H1 (cell line): ENCODE results near the gene SLC23A3. TPM values are rescaled to one million over a fixed set of nuclear protein-coding genes. Genes with fewer than 3 reads are reported as not detected.

Experiments
- CTCF ChIA-PET: fragments of 300-600 bp; sonication (Branson Sonifier 250); formaldehyde crosslinking; loops from one replicate; lab custom pipeline; 2021; ENCODE audit not compliant: partially characterized antibody; lab: Charles Lee
- POLR2A ChIA-PET: fragments of 300-600 bp; sonication (Branson Sonifier 250); formaldehyde crosslinking; loops from one replicate; lab custom pipeline; 2021; ENCODE audit warnings: inconsistent platforms; ENCODE audit not compliant: partially characterized antibody; lab: Charles Lee
- DNase-seq, 2 experiments: peaks; one replicate each; pipeline versions ENCODE4 v3.0.0 to v3.0.0-alpha.2; 2010 to 2022; ENCODE audit warnings: low spot score in 2 of 2, low read depth in 1 of 2, mixed read lengths in 1 of 2
- FAIRE-seq: peaks from 2 replicates; lab custom pipeline; 2011; peaks lifted over from hg19 to GRCh38; lab: Jason Lieb, UNC
- H2AFZ ChIP-seq: 2 replicates; pipeline ENCODE4 v1.8.1; 2012; ENCODE audit warnings: low read length, inconsistent platforms
- H2AK5ac ChIP-seq: 2 replicates; pipeline ENCODE4 v1.6.1; 2013; ENCODE audit warnings: low read depth, low read length
- H2BK120ac ChIP-seq: replicated peaks from 2 replicates; pipeline ENCODE3; 2013; ENCODE audit warnings: low read depth, low read length, inconsistent platforms
- H2BK12ac ChIP-seq: 2 replicates; pipeline ENCODE4 v1.6.1; 2013; ENCODE audit warnings: low read depth, low read length
- H2BK15ac ChIP-seq: 2 replicates; pipeline ENCODE4 v1.6.1; 2013; ENCODE audit warnings: low read length
- H2BK20ac ChIP-seq: 2 replicates; pipeline ENCODE4 v1.6.1; 2013; ENCODE audit warnings: low read length
- H2BK5ac ChIP-seq: 2 replicates; pipeline ENCODE4 v1.6.1; 2013; ENCODE audit warnings: low read depth, low read length
- H3K14ac ChIP-seq: 2 replicates; pipeline ENCODE4 v1.6.1; 2013; ENCODE audit warnings: inconsistent platforms; ENCODE audit not compliant: insufficient read length
- H3K18ac ChIP-seq: 2 replicates; pipeline ENCODE4 v1.6.1; 2013; ENCODE audit warnings: low read length; ENCODE audit errors: extremely low read depth
- H3K23ac ChIP-seq: 2 replicates; pipeline ENCODE4 v1.6.1; 2013; ENCODE audit warnings: inconsistent platforms; ENCODE audit not compliant: insufficient read length
- H3K23me2 ChIP-seq: 2 replicates; pipeline ENCODE4 v1.6.1; 2013; ENCODE audit warnings: low read depth, low read length
- H3K27ac ChIP-seq: 2 replicates; pipeline ENCODE4 v1.6.1; 2011; ENCODE audit warnings: low read depth, low read length, inconsistent platforms
- H3K27me3 ChIP-seq, 4 experiments: replicated peaks in 1 of 4; 1 replicate in 1 of 4; 2 replicates in 3 of 4; pipeline versions ENCODE4 v1.6.1 to v1.8.1; 2011 to 2013; ENCODE audit warnings: low read length in 3 of 4, mild to moderate bottlenecking in 3 of 4, inconsistent platforms in 2 of 4, mixed read lengths in 2 of 4, moderate library complexity in 1 of 4; ENCODE audit not compliant: control insufficient read depth in 3 of 4, insufficient read depth in 3 of 4; ENCODE audit errors: extremely low read depth in 1 of 4
- H3K36me3 ChIP-seq, 4 experiments: 2 replicates each; pipeline versions ENCODE4 v1.6.1 to v1.8.1; 2011 to 2013; ENCODE audit warnings: mild to moderate bottlenecking in 4 of 4, low read length in 3 of 4, moderate library complexity in 2 of 4, control low read depth in 1 of 4, inconsistent platforms in 1 of 4; ENCODE audit not compliant: insufficient read depth in 4 of 4, control insufficient read depth in 2 of 4
- H3K4ac ChIP-seq: replicated peaks from 2 replicates; pipeline ENCODE3; 2013; ENCODE audit warnings: low read length, low read depth, mixed read lengths, inconsistent platforms; ENCODE audit not compliant: insufficient read length
- H3K4me1 ChIP-seq, 4 experiments: replicated peaks in 1 of 4; 1 replicate in 1 of 4; 2 replicates in 3 of 4; pipeline versions ENCODE4 v1.6.1 to v1.8.1; 2011 to 2013; ENCODE audit warnings: low read length in 3 of 4, inconsistent platforms in 2 of 4, mixed read lengths in 1 of 4; ENCODE audit not compliant: insufficient read depth in 4 of 4, control insufficient read depth in 3 of 4
- H3K4me2 ChIP-seq, 2 experiments: 2 replicates each; pipeline versions ENCODE4 v1.6.1 to v1.8.1; 2011 to 2013; ENCODE audit warnings: low read depth in 2 of 2, low read length in 2 of 2, control low read depth in 1 of 2, inconsistent platforms in 1 of 2, mild to moderate bottlenecking in 1 of 2; ENCODE audit not compliant: insufficient read depth in 1 of 2
- H3K4me3 ChIP-seq, 4 experiments: fragments of 200-600, 300-600 bp in 1 of 4; sonication (generic), shearing (Covaris generic), sonication (Bioruptor Twin) in 1 of 4; 2 replicates each; pipeline versions ENCODE4 v1.5.1 to v1.8.1; 2011 to 2016; ENCODE audit warnings: low read length in 4 of 4, low read depth in 3 of 4, control low read depth in 2 of 4, inconsistent platforms in 2 of 4, mild to moderate bottlenecking in 2 of 4, mixed read lengths in 1 of 4, moderate library complexity in 1 of 4; ENCODE audit not compliant: insufficient read depth in 2 of 4; ENCODE audit errors: extremely low read depth in 1 of 4
- H3K56ac ChIP-seq: replicated peaks from 2 replicates; pipeline ENCODE3; 2013; ENCODE audit warnings: low read depth, mild to moderate bottlenecking, mixed read lengths, low read length, inconsistent platforms; ENCODE audit not compliant: insufficient read length
- H3K79me1 ChIP-seq: 2 replicates; pipeline ENCODE4 v1.6.1; 2013; ENCODE audit warnings: low read depth, low read length, control low read depth
- H3K79me2 ChIP-seq, 2 experiments: 2 replicates each; pipeline versions ENCODE4 v1.6.1 to v1.8.1; 2012 to 2013; ENCODE audit warnings: low read length in 2 of 2, mild to moderate bottlenecking in 2 of 2, inconsistent platforms in 1 of 2; ENCODE audit not compliant: insufficient read depth in 2 of 2, control insufficient read depth in 1 of 2
- H3K9ac ChIP-seq, 4 experiments: replicated peaks in 1 of 4; 1 replicate in 1 of 4; 2 replicates in 3 of 4; pipeline versions ENCODE4 v1.6.1 to v1.8.1; 2011 to 2013; ENCODE audit warnings: low read depth in 3 of 4, low read length in 3 of 4, control low read depth in 2 of 4, mild to moderate bottlenecking in 2 of 4, moderate library complexity in 2 of 4, inconsistent platforms in 1 of 4; ENCODE audit errors: extremely low read depth in 1 of 4
- H3K9me3 ChIP-seq, 2 experiments: 2 replicates each; pipeline versions ENCODE4 v1.6.1 to v1.8.1; 2012 to 2013; ENCODE audit warnings: mild to moderate bottlenecking in 2 of 2, moderate library complexity in 2 of 2, control low read depth in 1 of 2, inconsistent platforms in 1 of 2, low read depth in 1 of 2, low read length in 1 of 2, mixed read lengths in 1 of 2; ENCODE audit not compliant: insufficient read depth in 2 of 2
- H4K20me1 ChIP-seq, 2 experiments: replicated peaks in 1 of 2; 2 replicates each; pipeline versions ENCODE3 to v1.8.1; 2011 to 2013; ENCODE audit warnings: inconsistent platforms in 2 of 2, low read length in 2 of 2, mild to moderate bottlenecking in 1 of 2; ENCODE audit not compliant: insufficient read depth in 2 of 2, control insufficient read depth in 1 of 2
- H4K5ac ChIP-seq: 2 replicates; pipeline ENCODE4 v1.6.1; 2013; ENCODE audit warnings: low read length, low read depth, mixed read lengths, inconsistent platforms; ENCODE audit not compliant: insufficient read length
- H4K8ac ChIP-seq: 2 replicates; pipeline ENCODE4 v1.8.0; 2013; ENCODE audit warnings: mild to moderate bottlenecking, moderate library complexity, low read length, inconsistent platforms; ENCODE audit not compliant: insufficient read depth; ENCODE audit errors: extremely low read depth
- H4K91ac ChIP-seq: replicated peaks from 2 replicates; pipeline ENCODE3; 2013; ENCODE audit warnings: low read length, mixed read lengths, inconsistent platforms; ENCODE audit not compliant: insufficient read length
- CEBPB ChIP-seq: IDR thresholded peaks from 2 replicates; pipeline ENCODE4 v1.6.1; 2012; ENCODE audit warnings: low read depth, low read length
- KDM4A ChIP-seq: IDR thresholded peaks from one replicate; pipeline ENCODE4 v1.7.1; 2012; ENCODE audit warnings: low read depth, mild to moderate bottlenecking, moderate library complexity, low read length, inconsistent platforms; ENCODE audit not compliant: severe bottlenecking
- WGBS, 2 experiments: shearing (Covaris generic) in 1 of 2; methylation state at CpG; one replicate each; pipeline versions ENCODE4 v1.1.6 to v1.1.7; 2013 to 2015; ENCODE audit warnings: low lambda C conversion rate in 2 of 2, mixed read lengths in 2 of 2, inconsistent platforms in 1 of 2, low coverage in 1 of 2, missing lambda C conversion rate in 1 of 2; ENCODE audit not compliant: insufficient replicate concordance in 2 of 2, insufficient coverage in 1 of 2, insufficient read length in 1 of 2; ENCODE audit errors: extremely low coverage in 1 of 2, missing lambda C conversion rate in 1 of 2; 5-methylcytosine and 5-hydroxymethylcytosine counted together
- polyA plus RNA-seq, 7 experiments: library from polyadenylated mRNA; depleted of rRNA in 3 of 7; stranded (reverse) in 5 of 7; unstranded in 2 of 7; fragments of >200 nt in 5 of 7; fragments of 200-250 nt in 2 of 7; gene quantifications; 1 replicate in 5 of 7; 2 replicates in 1 of 7; 4 replicates in 1 of 7; pipeline versions ENCODE4 v1.2.1 to v1.2.3, GENCODE V29; 2011 to 2013; ENCODE audit warnings: missing spikeins in 2 of 7, mixed read lengths in 2 of 7
- total RNA-seq: library from RNA; stranded (reverse); fragmentation: NEBNext Ultra II Directional; extraction: Animal tissue kit (Norgen Biotek cat#: 25700); gene quantifications from 2 replicates; pipeline ENCODE4 v1.2.1, GENCODE V29; 2021

SLC23A3 gene
- total and polyA plus RNA-seq, 2 of the 8 experiments (the other 6 are each of a cell fraction or from before 2014, with no cell fraction given) = 0.35 to 0.84 TPM

DNA sequence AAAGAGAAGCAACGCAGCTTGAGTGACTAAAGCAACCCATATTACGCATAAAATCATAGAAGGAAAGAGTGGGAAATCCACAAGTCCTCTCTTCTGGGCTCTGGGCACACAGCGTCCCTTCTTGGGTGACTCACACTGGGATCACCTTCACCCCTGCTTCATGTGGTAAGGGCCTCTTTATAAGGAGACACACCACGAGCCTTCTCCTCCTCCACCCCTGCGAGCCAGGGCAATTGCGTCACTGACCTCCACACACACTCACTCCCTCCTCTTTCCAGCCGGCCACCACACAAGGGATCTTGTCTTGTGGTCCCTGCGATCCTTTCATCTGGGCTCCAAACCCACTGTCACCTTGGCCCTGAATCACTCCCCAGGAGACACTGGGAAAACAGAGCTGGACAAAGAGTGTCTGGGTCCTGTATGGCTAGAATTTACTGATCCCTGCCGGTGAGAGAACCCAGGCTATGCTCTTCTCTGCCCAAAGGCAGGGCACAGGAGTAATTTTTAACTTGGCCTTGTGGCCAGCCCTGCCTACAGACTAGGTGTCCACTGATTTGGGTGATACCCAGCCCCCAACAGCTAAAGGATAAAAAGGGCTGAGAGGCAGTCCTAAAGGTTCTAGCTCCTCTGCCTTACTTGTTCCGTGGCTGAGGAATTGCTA, 44.5 kb downstream of the SLC23A3 start:
- FAIRE-seq = no peak

More for the DNA sequence above, 44.5 kb downstream of the SLC23A3 start:
- CTCF ChIA-PET = interaction anchor here (0.8 to 37.2 kb wide), 7 partner anchors 16 to 145 kb away, joined by 3 to 1777 read pairs (median 21); partner anchors contain the start of genes CFAP65 and IHH
- TF ChIP-seq CEBPB = peak; percentile 66
- no peak for TF ChIP-seq KDM4A
- Histone ChIP-seq H3K4me2 (no peak overlapping the region), H3K4me1 (no peaks in the 10 kb centered on the region; a peak in 2 of 7 replicates), H3K36me3 (no peaks in the 10 kb centered on the region), H2BK20ac (no peak overlapping the region), H3K14ac (no peak overlapping the region), H3K79me1 (no peaks in the 10 kb centered on the region), H4K91ac (no peak overlapping the region), H2BK15ac (no peak overlapping the region), H3K23me2 (no peaks in the 10 kb centered on the region), H3K23ac (no peak overlapping the region), H2BK5ac (no peak overlapping the region), H3K56ac (no peak overlapping the region), H3K18ac (no peak overlapping the region), H3K27me3 (no peaks in the 10 kb centered on the region), H3K27ac (no peak overlapping the region), H4K8ac (no peak overlapping the region), H2BK12ac (no peak overlapping the region), H4K5ac (no peak overlapping the region), H3K4me3 (no peak overlapping the region), H3K9me3 (no peaks in the 10 kb centered on the region), H2AK5ac (no peak overlapping the region), H3K9ac (no peak overlapping the region), H3K4ac (no peak overlapping the region), H2AFZ (no peak overlapping the region), H2BK120ac (no peak overlapping the region), H4K20me1 (no peaks in the 10 kb centered on the region), H3K79me2 (no peaks in the 10 kb centered on the region)
- no peak for DNase-seq
- POLR2A ChIA-PET = no interaction called here
- WGBS, 2 experiments = 89% methylated on average over 10 of the region's 10 CpGs; no CpG with 5 or more reads in 1 of the 2 experiments
